CD14-positive monocyte (primary cell): ENCODE results near the gene HABP4. TPM values are rescaled to one million over a fixed set of nuclear protein-coding genes. Genes with fewer than 3 reads are reported as not detected.

Experiments used
- DNase-seq, 3 donors: peaks; one replicate each; pipeline ENCODE4 v3.0.0-alpha.2; 2011 to 2022
- H2AFZ ChIP-seq: 2 replicates; pipeline ENCODE4 v1.6.0; 2012; ENCODE audit warnings: mild to moderate bottlenecking, low read depth, low read length, inconsistent platforms; ENCODE audit not compliant: insufficient read depth, poor library complexity, severe bottlenecking
- H3K27ac ChIP-seq, 2 donors: 1 replicate in 1 of 2; 2 replicates in 1 of 2; pipeline ENCODE4 v1.5.1; 2012 to 2013; ENCODE audit warnings: low read length in 2 of 2, control low read depth in 1 of 2, inconsistent platforms in 1 of 2, low read depth in 1 of 2, mild to moderate bottlenecking in 1 of 2
- H3K27me3 ChIP-seq, 2 donors: one replicate each; pipeline versions ENCODE4 v1.6.0 to v1.6.1; 2011 to 2013; ENCODE audit warnings: low read length in 2 of 2; ENCODE audit not compliant: control insufficient read depth in 2 of 2, insufficient read depth in 2 of 2
- H3K36me3 ChIP-seq, 2 donors: replicated peaks in 1 of 2; 1 replicate in 1 of 2; 2 replicates in 1 of 2; pipeline versions ENCODE4 v1.5.1 to v1.6.1; 2012 to 2013; ENCODE audit warnings: low read length in 2 of 2, control low read depth in 1 of 2, inconsistent platforms in 1 of 2, mild to moderate bottlenecking in 1 of 2; ENCODE audit not compliant: insufficient read depth in 2 of 2, control insufficient read depth in 1 of 2
- H3K4me1 ChIP-seq, 2 donors: 1 replicate in 1 of 2; 2 replicates in 1 of 2; pipeline versions ENCODE4 v1.5.1 to v1.6.1; 2012 to 2013; ENCODE audit warnings: low read length in 2 of 2, control low read depth in 1 of 2, inconsistent platforms in 1 of 2, mild to moderate bottlenecking in 1 of 2, moderate library complexity in 1 of 2; ENCODE audit not compliant: insufficient read depth in 2 of 2, control insufficient read depth in 1 of 2
- H3K4me2 ChIP-seq: replicated peaks from 2 replicates; pipeline ENCODE3; 2012; ENCODE audit warnings: low read length, moderate library complexity, mild to moderate bottlenecking; ENCODE audit not compliant: poor library complexity, severe bottlenecking; ENCODE audit errors: extremely low read depth
- H3K4me3 ChIP-seq, 3 experiments: fragments of 200-600 bp in 1 of 3; sonication (generic) in 1 of 3; replicated peaks in 1 of 3; 1 replicate in 2 of 3; 2 replicates in 1 of 3; pipeline ENCODE4 v1.5.1; 2011 to 2013; ENCODE audit warnings: low read length in 3 of 3, mild to moderate bottlenecking in 3 of 3, control low read depth in 2 of 3, low read depth in 2 of 3, inconsistent platforms in 1 of 3, moderate library complexity in 1 of 3
- H3K79me2 ChIP-seq: 2 replicates; pipeline ENCODE4 v1.6.0; 2012; ENCODE audit warnings: mild to moderate bottlenecking, control low read depth, inconsistent platforms, low read length, moderate library complexity; ENCODE audit not compliant: insufficient read depth
- H3K9ac ChIP-seq: 2 replicates; pipeline ENCODE4 v1.6.0; 2017; ENCODE audit warnings: low read length, mild to moderate bottlenecking; ENCODE audit not compliant: insufficient read depth, poor library complexity, severe bottlenecking
- H3K9me3 ChIP-seq, 2 donors: replicated peaks in 1 of 2; 1 replicate in 1 of 2; 2 replicates in 1 of 2; pipeline versions ENCODE4 v1.5.1 to v1.6.1; 2012 to 2013; ENCODE audit warnings: low read length in 2 of 2, control low read depth in 1 of 2; ENCODE audit not compliant: control insufficient read depth in 1 of 2, insufficient read depth in 1 of 2
- H4K20me1 ChIP-seq: 2 replicates; pipeline ENCODE4 v1.6.0; 2012; ENCODE audit warnings: mild to moderate bottlenecking, low read length, control low read depth, moderate library complexity; ENCODE audit not compliant: insufficient read depth
- H3K27ac Mint-ChIP-seq, 7 donors: one replicate each; pipeline ENCODE4 v1.8.0; 2020; ENCODE audit warnings: mild to moderate bottlenecking in 7 of 7, mixed read lengths in 7 of 7, moderate library complexity in 6 of 7, inconsistent platforms in 2 of 7
- H3K27me3 Mint-ChIP-seq, 3 donors: one replicate each; pipeline ENCODE4 v1.8.0; 2021 to 2022; ENCODE audit warnings: low read depth in 3 of 3, mild to moderate bottlenecking in 3 of 3, mixed read lengths in 3 of 3, moderate library complexity in 3 of 3, inconsistent platforms in 1 of 3
- H3K36me3 Mint-ChIP-seq, 2 donors: one replicate each; pipeline ENCODE4 v1.8.0; 2020; ENCODE audit warnings: mixed read lengths in 2 of 2, inconsistent platforms in 1 of 2, mild to moderate bottlenecking in 1 of 2
- H3K4me1 Mint-ChIP-seq: one replicate; pipeline ENCODE4 v1.8.0; 2020; ENCODE audit warnings: mild to moderate bottlenecking, mixed read lengths
- H3K4me3 Mint-ChIP-seq, 2 donors: one replicate each; pipeline ENCODE4 v1.8.0; 2020; ENCODE audit warnings: mild to moderate bottlenecking in 2 of 2, mixed read lengths in 2 of 2, moderate library complexity in 1 of 2
- H3K9me3 Mint-ChIP-seq, 7 donors: one replicate each; pipeline ENCODE4 v1.8.0; 2020 to 2022; ENCODE audit warnings: mixed read lengths in 7 of 7, mild to moderate bottlenecking in 6 of 7, moderate library complexity in 6 of 7, inconsistent platforms in 2 of 7
- WGBS: methylation state at CpG from one replicate; pipeline ENCODE4 v1.1.5; 2013; ENCODE audit warnings: missing lambda C conversion rate; ENCODE audit not compliant: insufficient coverage; 5-methylcytosine and 5-hydroxymethylcytosine counted together
- intact Hi-C, 2 donors: fragments of 100-400 bp; cut with micrococcal nuclease; formaldehyde crosslinking; loops; one replicate each; pipeline versions ENCODE4 v1.15.0 to v1.15.1; 2023
- polyA plus RNA-seq, 3 donors: library from polyadenylated mRNA; depleted of rRNA in 1 of 3; unstranded in 2 of 3; stranded (reverse) in 1 of 3; fragments of 300-500 nt in 2 of 3; fragments of >200 nt in 1 of 3; fragmentation: Illumina TruSeq in 2 of 3; gene quantifications; 1 replicate in 2 of 3; 2 replicates in 1 of 3; pipeline ENCODE4 v1.2.3, GENCODE V29; 2012 to 2021
- TF ChIP-seq, protein P1 (sequence below): fragments of 200-600 bp; IDR thresholded peaks from one replicate; pipeline ENCODE4 v1.8.0; 2022; ENCODE audit warnings: antibody characterized with exemption, mild to moderate bottlenecking

Gene HABP4
- polyA plus RNA-seq, 3 donors = 0.54 to 0.97 (median 0.68) TPM

- Mint-ChIP-seq H3K4me3 (peak overlapping the region; percentile 67 to 68), H3K27me3 (peaks cover 0 to 1% (median 0%) of the 10 kb centered on the region in 3 donors), H3K36me3 (no peaks in the 10 kb centered on the region), H3K27ac (peak overlapping the region; percentile 65 to 87 (median 79)), H3K9me3 (no peaks in the 10 kb centered on the region), H3K4me1 (peaks cover 35% of the 10 kb centered on the region)
- Histone ChIP-seq H2AFZ (peak overlapping the region; percentile 65), H3K27ac (peak overlapping the region; percentile 18 to 67), H3K36me3 (no peaks in the 10 kb centered on the region), H3K4me3 (peak overlapping the region in 2 of 3 experiments; percentile 16 to 65), H3K79me2 (peaks cover 89% of the 10 kb centered on the region), H3K27me3 (no peaks in the 10 kb centered on the region), H4K20me1 (no peaks in the 10 kb centered on the region), H3K4me1 (peaks cover 33 to 46% of the 10 kb centered on the region in 2 donors), H3K9ac (peak overlapping the region; percentile 51), H3K4me2 (peak overlapping the region; percentile 76), H3K9me3 (no peaks in the 10 kb centered on the region)
- TF ChIP-seq, protein P1, sequence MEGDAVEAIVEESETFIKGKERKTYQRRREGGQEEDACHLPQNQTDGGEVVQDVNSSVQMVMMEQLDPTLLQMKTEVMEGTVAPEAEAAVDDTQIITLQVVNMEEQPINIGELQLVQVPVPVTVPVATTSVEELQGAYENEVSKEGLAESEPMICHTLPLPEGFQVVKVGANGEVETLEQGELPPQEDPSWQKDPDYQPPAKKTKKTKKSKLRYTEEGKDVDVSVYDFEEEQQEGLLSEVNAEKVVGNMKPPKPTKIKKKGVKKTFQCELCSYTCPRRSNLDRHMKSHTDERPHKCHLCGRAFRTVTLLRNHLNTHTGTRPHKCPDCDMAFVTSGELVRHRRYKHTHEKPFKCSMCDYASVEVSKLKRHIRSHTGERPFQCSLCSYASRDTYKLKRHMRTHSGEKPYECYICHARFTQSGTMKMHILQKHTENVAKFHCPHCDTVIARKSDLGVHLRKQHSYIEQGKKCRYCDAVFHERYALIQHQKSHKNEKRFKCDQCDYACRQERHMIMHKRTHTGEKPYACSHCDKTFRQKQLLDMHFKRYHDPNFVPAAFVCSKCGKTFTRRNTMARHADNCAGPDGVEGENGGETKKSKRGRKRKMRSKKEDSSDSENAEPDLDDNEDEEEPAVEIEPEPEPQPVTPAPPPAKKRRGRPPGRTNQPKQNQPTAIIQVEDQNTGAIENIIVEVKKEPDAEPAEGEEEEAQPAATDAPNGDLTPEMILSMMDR = no peak
- peak; percentile 44 to 64 (median 57) for DNase-seq
- WGBS = 0% methylated on average over 4 of the region's 7 CpGs
- intact Hi-C loops = loop anchor here in 1 of 2 donors (10.0 kb wide), 2 partner anchors 241 to 539 kb away; partner anchors contain the start of genes ERCC6L2 and PRXL2C
Observed at GRCh38 chr9:96413302-96414221, 36.4 kb upstream of the HABP4 start.

DNA sequence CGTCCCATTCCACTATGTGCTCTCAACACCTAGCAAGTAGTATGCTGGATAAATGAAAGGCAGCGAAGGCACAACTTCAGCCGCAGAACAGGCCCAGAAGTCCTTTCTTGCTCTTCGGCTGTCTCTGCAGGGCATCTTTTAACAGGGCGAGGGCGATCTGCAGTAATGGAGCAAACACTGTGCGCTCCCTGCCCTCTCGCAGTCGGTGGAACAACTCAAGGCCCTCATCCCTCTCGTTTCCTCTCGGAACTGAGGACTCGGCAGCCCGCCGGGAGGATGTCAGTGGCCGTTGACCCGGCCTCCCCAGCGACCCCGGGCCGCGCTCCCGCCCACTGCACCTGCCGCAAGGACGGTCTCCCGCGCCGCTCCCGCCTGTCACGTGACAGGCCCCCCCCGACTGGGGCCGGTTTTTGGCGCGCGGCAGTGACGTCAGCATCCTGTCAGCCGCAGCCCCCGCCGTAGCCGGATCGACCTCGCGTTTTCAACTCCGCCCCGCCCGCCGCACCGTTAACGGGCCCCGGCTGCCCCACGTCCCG is 32.9 kb upstream of the HABP4 start:
- intact Hi-C loops = loop anchor here (5.0 to 10.0 kb wide), 3 partner anchors 35 to 542 kb away; partner anchors contain the start of genes HABP4 (in 2 of the 2), ERCC6L2 (in 1 of the 2) and PRXL2C (in 1 of the 2)
- Histone ChIP-seq H3K9ac (peak overlapping the region; percentile 79), H3K9me3 (no peaks in the 10 kb centered on the region), H2AFZ (peak overlapping the region; percentile 92), H3K36me3 (no peaks in the 10 kb centered on the region), H3K27me3 (no peaks in the 10 kb centered on the region), H3K4me1 (peaks cover 50 to 64% of the 10 kb centered on the region in 2 donors), H3K79me2 (peaks cover 56% of the 10 kb centered on the region), H3K4me2 (peak overlapping the region; percentile 100), H3K27ac (peak overlapping the region; percentile 73 to 90), H4K20me1 (no peaks in the 10 kb centered on the region), H3K4me3 (peak overlapping the region; percentile 78 to 98 (median 95))
- peak overlapping the region; percentile 83 to 93 (median 91) for H3K27ac Mint-ChIP-seq
- H3K4me3 Mint-ChIP-seq = peak overlapping the region; percentile 80 to 89
- H3K27me3 Mint-ChIP-seq = no peaks in the 10 kb centered on the region
- peaks cover 51% of the 10 kb centered on the region for H3K4me1 Mint-ChIP-seq
- TF ChIP-seq, protein P1 = no peak
- under 1% methylated on average over 50 of the region's 50 CpGs for WGBS
- peak; percentile 66 to 79 (median 76) for DNase-seq
- no peaks in the 10 kb centered on the region for H3K36me3 Mint-ChIP-seq
- H3K9me3 Mint-ChIP-seq = no peaks in the 10 kb centered on the region
